Sigmoid colon (tissue), 3 donors: ENCODE data around the gene WWC2.

Experiments
- POLR2A ChIP-seq, 2 donors: fragments of 450-650 bp; IDR thresholded peaks; one replicate each; pipeline ENCODE4 v1.6.1; 2016; ENCODE audit warnings: antibody characterized with exemption in 2 of 2, mild to moderate bottlenecking in 2 of 2, moderate library complexity in 2 of 2
- TF ChIP-seq, protein P1 (sequence below), 4 experiments: fragments of 450-650 bp in 3 of 4; fragments of 200-600 bp in 1 of 4; IDR thresholded peaks; one replicate each; pipeline ENCODE4 v1.5.1; 2016 to 2019; ENCODE audit warnings: antibody characterized with exemption in 4 of 4, mild to moderate bottlenecking in 3 of 4, moderate library complexity in 2 of 4

DNA sequence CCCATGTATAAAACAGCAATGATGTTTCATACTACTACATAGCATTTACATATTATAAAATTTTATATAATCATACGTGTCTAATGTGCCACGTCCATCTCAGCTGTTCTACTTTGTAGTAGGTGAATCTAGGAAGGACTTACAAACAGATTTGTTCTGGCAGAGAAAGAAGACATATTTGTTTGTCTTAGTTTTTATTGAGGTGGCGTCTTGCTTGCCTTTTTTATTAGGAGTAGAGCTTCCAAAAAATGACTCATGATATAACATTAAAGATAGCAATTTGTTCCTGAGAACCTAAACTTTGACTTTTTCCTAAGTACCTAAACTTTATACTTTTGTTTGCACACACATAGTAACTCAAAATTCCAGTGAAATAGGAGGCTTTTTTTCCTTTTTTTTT, 156.4 kb downstream of the WWC2 start:
- TF ChIP-seq, protein P1, sequence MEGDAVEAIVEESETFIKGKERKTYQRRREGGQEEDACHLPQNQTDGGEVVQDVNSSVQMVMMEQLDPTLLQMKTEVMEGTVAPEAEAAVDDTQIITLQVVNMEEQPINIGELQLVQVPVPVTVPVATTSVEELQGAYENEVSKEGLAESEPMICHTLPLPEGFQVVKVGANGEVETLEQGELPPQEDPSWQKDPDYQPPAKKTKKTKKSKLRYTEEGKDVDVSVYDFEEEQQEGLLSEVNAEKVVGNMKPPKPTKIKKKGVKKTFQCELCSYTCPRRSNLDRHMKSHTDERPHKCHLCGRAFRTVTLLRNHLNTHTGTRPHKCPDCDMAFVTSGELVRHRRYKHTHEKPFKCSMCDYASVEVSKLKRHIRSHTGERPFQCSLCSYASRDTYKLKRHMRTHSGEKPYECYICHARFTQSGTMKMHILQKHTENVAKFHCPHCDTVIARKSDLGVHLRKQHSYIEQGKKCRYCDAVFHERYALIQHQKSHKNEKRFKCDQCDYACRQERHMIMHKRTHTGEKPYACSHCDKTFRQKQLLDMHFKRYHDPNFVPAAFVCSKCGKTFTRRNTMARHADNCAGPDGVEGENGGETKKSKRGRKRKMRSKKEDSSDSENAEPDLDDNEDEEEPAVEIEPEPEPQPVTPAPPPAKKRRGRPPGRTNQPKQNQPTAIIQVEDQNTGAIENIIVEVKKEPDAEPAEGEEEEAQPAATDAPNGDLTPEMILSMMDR (IDR thresholded peaks at IDR 0.05), result no peak
- no peak for TF ChIP-seq POLR2A (IDR thresholded peaks at IDR 0.05)
